Activated CD4-positive, alpha-beta T cell treated with anti-CD3 and anti-CD28 coated beads, Interleukin-2, amount 50 U/mL, for 1 hour (primary cell): ENCODE results near the gene RELL1.

Experiments used
- DNase-seq: peaks from one replicate; pipeline ENCODE4 v3.0.0-alpha.2; 2020

Gene RELL1

GRCh38 chr4:37591349-37591748 is 94.8 kb downstream of the RELL1 start:
- DNase-seq, result no peak

GRCh38 chr4:37590016-37590415 is 96.2 kb downstream of the RELL1 start:
- no peak for DNase-seq

GRCh38 chr4:37588150-37588549 is 98.0 kb downstream of the RELL1 start:
- no peak for DNase-seq

- DNase-seq, result no peak
Measured at GRCh38 chr4:37586194-37586593, 100.0 kb downstream of the RELL1 start.

GRCh38 chr4:37584493-37585060 is 101.6 kb downstream of the RELL1 start:
- DNase-seq, result no peak

- DNase-seq, result no peak
Measured at GRCh38 chr4:37584071-37584470, 102.1 kb downstream of the RELL1 start.

GRCh38 chr4:37573566-37573965 is 112.6 kb downstream of the RELL1 start:
- DNase-seq, result no peak

- DNase-seq, result no peak
Measured at GRCh38 chr4:37568489-37568888, 117.7 kb downstream of the RELL1 start.

- DNase-seq, result no peak
Measured at GRCh38 chr4:37567836-37568235, 118.3 kb downstream of the RELL1 start.

- DNase-seq, result no peak
Measured at GRCh38 chr4:37562592-37562991, 123.6 kb downstream of the RELL1 start.

- DNase-seq, result no peak
Measured at GRCh38 chr4:37561803-37562207, 124.4 kb downstream of the RELL1 start.

- DNase-seq, result no peak
Measured at GRCh38 chr4:37561196-37561802, 124.9 kb downstream of the RELL1 start.
